ENCODE measurements around the gene SHISA7. TPM values are rescaled to one million over a fixed set of nuclear protein-coding genes. Genes with fewer than 3 reads are reported as not detected.

SHISA7 gene
- total RNA-seq, 1 donor: not detected

DNA sequence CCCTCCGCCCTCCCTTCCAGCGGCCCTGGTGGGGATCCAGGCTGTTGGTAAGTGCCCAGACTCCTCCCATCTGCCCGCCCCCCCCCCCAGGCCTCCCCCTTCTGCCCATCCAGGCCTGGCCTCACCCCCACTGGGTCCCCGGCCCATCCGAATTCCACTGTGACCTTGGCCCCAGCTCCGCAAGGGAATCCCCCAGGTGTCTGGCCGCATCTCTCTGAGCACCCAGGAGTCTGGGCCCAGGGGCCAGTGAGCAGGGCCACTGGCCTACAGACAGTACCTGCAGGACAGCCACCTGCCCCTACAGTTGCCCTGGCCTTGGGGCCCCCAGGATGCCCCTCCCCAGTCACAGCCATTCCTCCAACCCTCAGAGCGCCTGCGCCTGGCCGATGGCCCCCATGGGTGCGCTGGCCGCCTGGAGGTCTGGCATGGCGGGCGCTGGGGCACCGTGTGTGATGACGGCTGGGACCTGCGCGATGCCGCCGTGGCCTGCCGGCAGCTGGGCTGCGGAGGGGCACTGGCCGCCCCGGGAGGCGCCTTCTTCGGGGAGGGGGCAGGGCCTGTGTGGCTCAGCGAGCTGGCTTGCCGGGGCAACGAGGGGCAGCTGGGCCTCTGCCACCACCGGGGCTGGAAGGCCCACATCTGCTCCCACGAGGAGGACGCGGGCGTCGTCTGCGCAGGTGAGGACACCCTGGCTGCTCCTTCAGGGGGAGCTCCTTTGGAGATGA lies 46.0 kb upstream of the SHISA7 start:
- no peak overlapping the region for H3K4me3 ChIP-seq (ENCODE audit: low read depth, low read length)
- TF ChIP-seq, protein P1, sequence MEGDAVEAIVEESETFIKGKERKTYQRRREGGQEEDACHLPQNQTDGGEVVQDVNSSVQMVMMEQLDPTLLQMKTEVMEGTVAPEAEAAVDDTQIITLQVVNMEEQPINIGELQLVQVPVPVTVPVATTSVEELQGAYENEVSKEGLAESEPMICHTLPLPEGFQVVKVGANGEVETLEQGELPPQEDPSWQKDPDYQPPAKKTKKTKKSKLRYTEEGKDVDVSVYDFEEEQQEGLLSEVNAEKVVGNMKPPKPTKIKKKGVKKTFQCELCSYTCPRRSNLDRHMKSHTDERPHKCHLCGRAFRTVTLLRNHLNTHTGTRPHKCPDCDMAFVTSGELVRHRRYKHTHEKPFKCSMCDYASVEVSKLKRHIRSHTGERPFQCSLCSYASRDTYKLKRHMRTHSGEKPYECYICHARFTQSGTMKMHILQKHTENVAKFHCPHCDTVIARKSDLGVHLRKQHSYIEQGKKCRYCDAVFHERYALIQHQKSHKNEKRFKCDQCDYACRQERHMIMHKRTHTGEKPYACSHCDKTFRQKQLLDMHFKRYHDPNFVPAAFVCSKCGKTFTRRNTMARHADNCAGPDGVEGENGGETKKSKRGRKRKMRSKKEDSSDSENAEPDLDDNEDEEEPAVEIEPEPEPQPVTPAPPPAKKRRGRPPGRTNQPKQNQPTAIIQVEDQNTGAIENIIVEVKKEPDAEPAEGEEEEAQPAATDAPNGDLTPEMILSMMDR (IDR thresholded peaks at IDR 0.05; ENCODE audit: insufficient read depth, low read length): no peak
- peak; percentile 31 for DNase-seq (ENCODE audit: low read depth)

DNA sequence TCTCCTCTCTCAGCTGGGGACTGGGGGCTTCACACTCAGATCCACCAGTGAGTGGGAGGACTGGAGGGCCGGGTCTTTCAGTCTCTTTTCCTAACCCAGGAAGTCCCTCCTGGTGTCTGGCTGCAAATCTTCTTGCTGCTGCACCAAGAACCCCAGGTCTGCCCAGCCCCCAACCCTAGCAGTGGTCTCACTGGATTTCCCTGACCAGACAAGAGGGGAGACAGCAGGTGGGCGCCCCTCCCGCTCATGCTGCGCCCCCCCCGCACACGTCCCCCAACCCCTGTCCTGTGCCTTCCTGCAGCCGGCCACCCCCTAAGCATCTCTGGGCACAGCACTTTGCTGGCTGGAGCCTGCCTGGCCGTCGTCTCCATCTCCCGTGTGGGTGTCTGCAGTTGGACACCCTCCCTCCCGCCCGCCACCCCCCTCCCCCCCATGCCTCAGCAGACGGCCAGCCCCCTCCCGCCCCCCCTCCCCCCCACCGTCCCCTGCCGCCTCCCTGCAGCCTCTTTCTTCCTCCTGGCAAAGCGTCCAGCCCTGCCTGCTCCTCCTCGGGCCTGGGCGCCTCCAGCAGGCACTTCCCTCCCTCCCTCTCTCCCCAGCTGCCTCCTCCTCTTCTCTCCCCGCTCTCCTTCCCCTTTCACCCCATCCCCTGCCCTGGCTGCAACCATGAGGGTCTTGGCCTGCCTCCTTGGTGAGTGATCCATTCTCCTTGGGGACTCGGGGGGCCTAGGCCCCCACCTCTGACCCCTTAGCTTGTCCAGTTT lies 45.0 kb upstream of the SHISA7 start, which contains the start of gene SSC5D:
TSS of gene SSC5D (plus strand) at position 513 of the 764 bp plus-strand sequence. CDS start at position 667, 154 bp downstream.
- DNase-seq (ENCODE audit: low read depth): peak; percentile 64
- peak within 1 kb of the TSS; percentile 81 for H3K4me3 ChIP-seq (ENCODE audit: low read depth, low read length)
- TF ChIP-seq, protein P1 (IDR thresholded peaks at IDR 0.05; ENCODE audit: insufficient read depth, low read length): no peak

DNA sequence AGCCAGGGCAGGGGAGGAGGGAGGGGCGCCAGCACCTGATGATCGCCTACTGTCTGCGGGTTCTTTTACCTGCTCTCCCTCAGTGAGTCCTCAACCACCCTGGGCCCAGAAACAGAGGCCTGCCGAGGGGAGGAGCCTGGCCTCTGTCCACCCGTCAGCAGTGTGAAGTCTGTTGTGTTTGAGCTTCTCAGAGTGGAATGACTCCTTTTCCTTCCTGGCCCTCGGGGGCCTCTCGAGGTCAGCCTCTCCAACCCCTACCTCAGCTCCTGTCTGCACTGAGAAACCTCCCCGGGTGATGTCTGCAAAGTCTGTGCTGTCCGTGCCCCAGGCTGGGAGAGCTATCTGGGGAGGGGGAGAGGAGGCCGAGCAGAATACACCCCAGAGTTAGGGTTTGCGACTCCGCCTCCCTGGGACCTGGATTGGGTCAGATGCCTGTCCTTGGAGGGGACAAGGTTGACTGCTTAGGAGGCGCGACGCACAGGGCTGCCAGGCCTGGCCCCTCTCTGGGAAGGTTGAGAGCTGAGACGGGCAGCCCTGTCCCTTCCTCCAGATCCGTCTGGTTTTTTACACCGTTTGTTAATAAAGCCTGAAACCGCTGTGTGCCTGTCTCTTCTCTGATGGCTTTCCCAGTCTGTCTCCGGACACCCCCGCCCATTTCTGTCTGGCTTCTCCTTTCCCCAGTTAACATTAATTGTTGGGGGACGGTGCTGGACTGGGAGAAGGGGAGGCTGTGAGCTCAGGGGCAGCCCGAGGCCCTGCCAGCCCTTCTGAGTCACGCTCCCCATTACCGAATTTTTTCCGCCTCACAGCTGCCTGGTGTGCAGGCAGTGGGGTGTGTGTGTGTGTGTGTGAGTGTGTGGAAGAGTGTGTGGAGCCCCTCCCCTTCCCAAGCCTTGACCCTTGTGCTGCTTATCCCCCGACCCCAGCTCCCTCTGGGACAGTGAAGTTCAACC lies 44.1 kb upstream of the SHISA7 start:
- peak overlapping the region; percentile 81 for H3K4me3 ChIP-seq (ENCODE audit: low read depth, low read length)
- peak; percentile 96 for DNase-seq (ENCODE audit: low read depth)
- TF ChIP-seq, protein P1 (IDR thresholded peaks at IDR 0.05; ENCODE audit: insufficient read depth, low read length): no peak

DNA sequence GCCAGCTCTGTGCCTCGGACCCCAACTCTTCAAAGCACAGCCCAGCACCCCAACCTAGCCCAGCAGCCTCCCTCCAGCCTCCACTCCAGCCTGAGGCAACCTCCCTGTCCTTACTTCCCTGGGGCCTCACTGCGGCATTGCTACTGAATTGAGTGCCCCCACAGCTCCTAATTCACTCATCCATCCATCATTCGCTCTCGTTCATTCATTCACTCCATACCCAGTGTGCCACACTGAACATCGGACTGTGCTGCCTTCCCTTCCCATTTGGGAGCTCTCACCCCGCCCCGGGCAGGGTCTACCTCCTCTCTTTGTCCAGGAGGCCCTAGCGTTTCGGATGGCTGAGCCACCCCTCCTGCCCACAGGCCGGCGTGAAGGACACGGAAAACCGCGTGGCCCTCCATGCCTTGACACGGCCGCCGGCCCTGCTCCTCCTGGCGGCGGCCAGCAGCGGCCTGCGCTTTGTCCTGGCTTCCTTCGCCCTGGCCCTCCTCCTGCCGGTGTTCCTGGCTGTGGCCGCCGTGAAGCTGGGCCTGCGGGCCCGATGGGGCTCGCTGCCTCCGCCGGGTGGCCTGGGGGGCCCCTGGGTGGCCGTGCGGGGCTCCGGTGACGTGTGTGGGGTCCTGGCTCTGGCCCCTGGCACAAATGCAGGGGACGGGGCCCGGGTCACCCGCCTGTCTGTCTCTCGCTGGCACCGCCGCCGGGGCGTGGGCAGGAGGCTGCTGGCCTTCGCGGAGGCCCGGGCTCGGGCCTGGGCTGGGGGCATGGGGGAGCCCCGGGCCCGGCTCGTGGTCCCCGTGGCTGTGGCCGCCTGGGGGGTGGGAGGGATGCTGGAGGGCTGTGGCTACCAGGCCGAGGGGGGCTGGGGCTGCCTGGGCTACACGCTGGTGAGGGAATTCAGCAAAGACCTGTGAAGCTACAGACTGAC lies 43.2 kb upstream of the SHISA7 start:
- DNase-seq (ENCODE audit: low read depth): peak; percentile 46
- TF ChIP-seq, protein P1 (IDR thresholded peaks at IDR 0.05; ENCODE audit: insufficient read depth, low read length): peak; percentile 63
- H3K4me3 ChIP-seq (ENCODE audit: low read depth, low read length): peak overlapping the region; percentile 81

DNA sequence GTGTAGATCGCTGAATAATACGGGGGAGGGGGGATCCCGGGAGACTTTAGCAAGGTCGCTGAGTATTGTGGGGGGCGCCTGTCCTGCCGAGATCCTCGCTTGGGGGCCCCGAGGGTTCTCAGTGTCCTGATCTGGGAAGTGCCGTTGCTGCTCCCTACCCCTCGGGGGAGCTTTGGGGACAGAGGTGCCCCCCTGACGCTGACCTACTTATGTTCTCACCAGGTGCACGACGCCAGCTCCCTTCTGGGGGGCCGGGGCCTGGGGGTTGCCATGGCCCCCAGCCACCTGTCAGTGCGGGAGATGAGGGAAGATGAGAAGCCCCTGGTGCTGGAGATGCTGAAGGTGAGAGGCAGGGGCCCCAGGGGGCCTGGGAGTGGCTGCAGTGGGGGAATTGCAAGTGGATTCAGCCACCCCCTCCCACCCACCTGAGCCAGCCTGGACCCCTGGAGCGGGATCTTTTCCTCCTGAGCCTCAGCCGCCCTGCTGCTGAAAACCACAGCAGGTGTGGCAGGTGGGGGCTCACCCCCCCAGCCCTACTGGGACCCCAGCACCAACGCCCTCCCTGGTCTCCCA lies 42.4 kb upstream of the SHISA7 start:
- H3K4me3 ChIP-seq (ENCODE audit: low read depth, low read length): peak overlapping the region; percentile 81
- TF ChIP-seq, protein P1 (IDR thresholded peaks at IDR 0.05; ENCODE audit: insufficient read depth, low read length): no peak
- no peak for DNase-seq (ENCODE audit: low read depth)
